ENCODE results near the gene EDN2.

EDN2 gene

GRCh38 chr1:41508290-41508689, 23.8 kb upstream of the EDN2 start:
- ChIA-PET CTCF (interaction anchor here (0.7 to 3.0 kb wide), 9 partner anchors 8 to 21 kb away, joined by 3 to 24 read pairs (median 3); no protein-coding TSS in a partner anchor), POLR2A (no interaction called here)
- no peak for DNase-seq (ENCODE audit: extremely low spot score)
- no peak for TF ChIP-seq CTCF (IDR thresholded peaks at IDR 0.05; ENCODE audit: control extremely low read depth, extremely low read depth, low read depth, missing control alignments)

- ChIA-PET CTCF (interaction anchor here (0.7 to 3.0 kb wide), 8 partner anchors 9 to 20 kb away, joined by 3 to 24 read pairs (median 4); no protein-coding TSS in a partner anchor), POLR2A (no interaction called here)
- TF ChIP-seq CTCF (IDR thresholded peaks at IDR 0.05; ENCODE audit: control extremely low read depth, extremely low read depth, low read depth, missing control alignments): no peak
- no peak for DNase-seq (ENCODE audit: extremely low spot score)
Observed at GRCh38 chr1:41507836-41508235, 23.4 kb upstream of the EDN2 start.

GRCh38 chr1:41507110-41507720, 22.7 kb upstream of the EDN2 start:
- CTCF ChIA-PET: interaction anchor here (2.9 to 3.0 kb wide), 2 partner anchors 9 to 15 kb away, joined by 12 to 24 read pairs; no protein-coding TSS in a partner anchor
- no peak for DNase-seq (ENCODE audit: extremely low spot score)
- no peak for TF ChIP-seq CTCF (IDR thresholded peaks at IDR 0.05; ENCODE audit: control extremely low read depth, extremely low read depth, low read depth, missing control alignments)
- POLR2A ChIA-PET: no interaction called here

- no peak for TF ChIP-seq CTCF (IDR thresholded peaks at IDR 0.05; ENCODE audit: control extremely low read depth, extremely low read depth, low read depth, missing control alignments)
- POLR2A ChIA-PET: no interaction called here
- DNase-seq (ENCODE audit: extremely low spot score): no peak
- CTCF ChIA-PET: interaction anchor here (0.7 to 10.2 kb wide), 5 partner anchors 11 to 13 kb away, joined by 3 to 77 read pairs (median 3); no protein-coding TSS in a partner anchor
Observed at GRCh38 chr1:41504114-41505035, 19.9 kb upstream of the EDN2 start.

- DNase-seq (ENCODE audit: extremely low spot score): no peak
- ChIA-PET POLR2A (no interaction called here), CTCF (interaction anchor here (3.2 to 10.2 kb wide), 2 partner anchors 11 to 12 kb away, joined by 17 to 77 read pairs; no protein-coding TSS in a partner anchor)
- TF ChIP-seq CTCF (IDR thresholded peaks at IDR 0.05; ENCODE audit: control extremely low read depth, extremely low read depth, low read depth, missing control alignments): no peak
Observed at GRCh38 chr1:41503538-41504113, 19.1 kb upstream of the EDN2 start.

GRCh38 chr1:41502912-41503311, 18.4 kb upstream of the EDN2 start:
- CTCF ChIA-PET: interaction anchor here (3.2 to 10.2 kb wide), 2 partner anchors 11 to 13 kb away, joined by 17 to 77 read pairs; no protein-coding TSS in a partner anchor
- POLR2A ChIA-PET: no interaction called here

More at GRCh38 chr1:41502912-41503311, 18.4 kb upstream of the EDN2 start:
- DNase-seq (ENCODE audit: extremely low spot score): no peak
- TF ChIP-seq CTCF (IDR thresholded peaks at IDR 0.05; ENCODE audit: control extremely low read depth, extremely low read depth, low read depth, missing control alignments): no peak
